Adipose tissue (tissue), 3 donors: Measurements from ENCODE around the gene PAPPA2. TPM values are rescaled to one million over a fixed set of nuclear protein-coding genes. Genes with fewer than 3 reads are reported as not detected.
"Not testable (repeated sequence)": the region's sequence is repeated elsewhere in the genome, so short reads cannot be mapped to it uniquely, and the experiment has no call there.

Source experiments
- H3K27ac ChIP-seq: one replicate; pipeline ENCODE4 v1.5.1; 2013; ENCODE audit warnings: low read depth, low read length
- WGBS, 3 donors: extraction: QIAGEN DNeasy Blood & Tissue Kit; methylation state at CpG; one replicate each; pipeline ENCODE4 v1.1.7; 2013; 5-methylcytosine and 5-hydroxymethylcytosine counted together
- polyA plus RNA-seq, 3 donors: library from polyadenylated mRNA; stranded (reverse); fragments of 200-250 nt; gene quantifications; one replicate each; pipeline ENCODE4 v1.2.3, GENCODE V29; 2013
- donor health status: healthy with polysubstance abuse.
- donor health status: Bipolar disorder and iron deficiency.
- donor health status: healthy.

PAPPA2 gene
- polyA plus RNA-seq, 3 donors = 0.15 to 0.79 (median 0.61) TPM

DNA sequence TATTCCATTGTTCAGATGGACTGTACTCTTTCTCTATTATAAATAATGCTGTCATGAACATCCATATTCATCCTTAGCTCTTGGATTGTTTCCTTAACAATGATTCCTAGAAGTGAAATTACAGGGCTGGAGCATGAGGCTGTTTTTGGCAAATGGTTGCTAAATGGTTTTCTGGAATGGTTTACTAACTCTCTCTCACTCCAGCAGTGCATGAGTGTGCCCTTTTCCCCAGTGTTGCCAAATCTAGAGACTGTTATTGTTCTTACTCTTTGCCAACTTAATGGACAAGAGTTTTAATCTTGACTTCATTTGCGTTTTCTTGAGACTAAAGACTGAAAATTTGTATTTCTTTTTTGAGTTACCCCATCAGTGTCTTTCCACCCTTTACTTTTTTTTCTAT is 113.0 kb downstream of the PAPPA2 start:
- WGBS, 3 donors = 54 to 87% (median 72%) methylated on average over 1 of the region's 1 CpG

DNA sequence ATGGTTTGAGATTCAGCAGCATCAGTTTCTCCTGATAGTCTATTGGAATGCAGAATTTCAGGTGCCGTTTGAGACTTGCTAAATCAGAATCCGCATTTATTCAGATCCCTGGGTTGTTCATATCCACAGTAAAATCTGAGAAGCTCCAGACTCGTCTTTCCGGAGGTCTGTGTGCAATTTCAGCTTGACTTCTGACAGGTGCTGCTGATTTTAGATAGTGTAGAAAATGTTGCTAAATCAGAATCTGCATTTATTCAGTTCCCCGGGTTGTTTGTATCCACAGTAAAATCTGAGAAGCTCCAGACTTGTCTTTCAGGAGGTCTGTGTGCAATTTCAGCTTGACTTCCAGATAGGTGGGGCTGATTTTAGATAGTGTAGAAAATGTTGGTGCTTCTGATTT is 113.7 kb downstream of the PAPPA2 start:
- WGBS, 3 donors = 81 to 84% (median 81%) methylated on average over 5 of the region's 5 CpGs
- H3K27ac ChIP-seq = no peak overlapping the region

More for the DNA sequence above, 113.0 kb downstream of the PAPPA2 start:
- H3K27ac ChIP-seq = no peak overlapping the region

DNA sequence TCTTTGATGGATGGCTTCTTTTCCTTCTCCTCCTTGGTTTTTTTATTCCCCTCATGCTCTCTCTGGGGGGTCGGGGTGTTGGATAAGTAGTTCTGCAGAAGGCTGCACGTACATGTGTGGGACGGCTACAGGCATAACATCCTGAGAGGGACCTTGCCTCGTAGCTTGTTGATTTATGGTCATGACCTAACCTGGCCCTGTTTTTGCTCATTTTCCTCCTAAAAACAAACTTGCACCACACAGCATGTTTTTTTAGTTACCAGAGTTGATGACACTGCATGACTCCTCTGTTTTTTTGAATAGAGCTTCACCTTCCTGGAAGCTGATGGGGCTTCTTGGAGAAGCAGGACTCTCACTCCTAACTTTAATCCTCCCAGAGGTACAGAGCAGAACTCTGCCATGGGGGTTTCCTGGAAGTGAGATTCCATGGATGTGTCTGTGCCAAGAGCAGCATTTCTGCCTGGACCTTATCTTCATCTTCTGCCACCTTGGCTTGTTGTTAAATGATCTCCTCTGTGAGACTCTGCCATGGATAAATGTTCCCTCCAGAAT is 114.7 kb downstream of the PAPPA2 start:
- 14 to 53% (median 18%) methylated on average over 4 of the region's 4 CpGs for WGBS, 3 donors
- H3K27ac ChIP-seq = no peak overlapping the region

DNA sequence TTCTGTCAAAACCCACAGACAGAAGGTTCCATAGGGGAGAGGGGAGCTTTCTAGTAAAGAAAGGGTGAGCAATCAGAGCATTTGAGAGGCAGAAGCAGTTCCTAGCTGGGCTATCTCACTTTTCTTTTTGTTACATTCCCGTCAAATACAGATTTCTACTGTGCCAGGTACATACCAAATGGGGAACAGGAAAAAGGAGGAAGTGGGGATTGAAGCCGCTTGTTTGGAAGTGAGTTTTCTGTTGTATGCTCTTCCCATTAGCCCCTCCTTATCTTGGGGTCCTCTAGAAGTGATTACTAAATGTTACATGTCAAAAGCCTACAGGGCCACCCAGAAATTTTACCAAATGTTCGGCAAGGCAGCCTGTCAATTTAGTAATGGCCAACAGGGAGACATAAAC is 116.1 kb downstream of the PAPPA2 start:
- 63 to 78% (median 69%) methylated on average over 3 of the region's 3 CpGs for WGBS, 3 donors
- H3K27ac ChIP-seq = no peak overlapping the region

DNA sequence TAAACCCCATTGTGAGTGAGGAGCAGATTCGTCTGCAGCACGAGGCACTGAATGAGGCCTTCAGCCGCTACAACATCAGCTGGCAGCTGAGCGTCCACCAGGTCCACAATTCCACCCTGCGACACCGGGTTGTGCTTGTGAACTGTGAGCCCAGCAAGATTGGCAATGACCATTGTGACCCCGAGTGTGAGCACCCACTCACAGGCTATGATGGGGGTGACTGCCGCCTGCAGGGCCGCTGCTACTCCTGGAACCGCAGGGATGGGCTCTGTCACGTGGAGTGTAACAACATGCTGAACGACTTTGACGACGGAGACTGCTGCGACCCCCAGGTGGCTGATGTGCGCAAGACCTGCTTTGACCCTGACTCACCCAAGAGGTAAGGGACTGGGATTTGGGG is 132.2 kb downstream of the PAPPA2 start:
- 91 to 97% (median 93%) methylated on average over 16 of the region's 16 CpGs for WGBS, 3 donors
- no peak overlapping the region for H3K27ac ChIP-seq

- H3K27ac ChIP-seq = no peak overlapping the region
- 60 to 71% (median 61%) methylated on average over 3 of the region's 3 CpGs for WGBS, 3 donors
Observed at GRCh38 chr1:176601348-176601747, 138.4 kb downstream of the PAPPA2 start.

DNA sequence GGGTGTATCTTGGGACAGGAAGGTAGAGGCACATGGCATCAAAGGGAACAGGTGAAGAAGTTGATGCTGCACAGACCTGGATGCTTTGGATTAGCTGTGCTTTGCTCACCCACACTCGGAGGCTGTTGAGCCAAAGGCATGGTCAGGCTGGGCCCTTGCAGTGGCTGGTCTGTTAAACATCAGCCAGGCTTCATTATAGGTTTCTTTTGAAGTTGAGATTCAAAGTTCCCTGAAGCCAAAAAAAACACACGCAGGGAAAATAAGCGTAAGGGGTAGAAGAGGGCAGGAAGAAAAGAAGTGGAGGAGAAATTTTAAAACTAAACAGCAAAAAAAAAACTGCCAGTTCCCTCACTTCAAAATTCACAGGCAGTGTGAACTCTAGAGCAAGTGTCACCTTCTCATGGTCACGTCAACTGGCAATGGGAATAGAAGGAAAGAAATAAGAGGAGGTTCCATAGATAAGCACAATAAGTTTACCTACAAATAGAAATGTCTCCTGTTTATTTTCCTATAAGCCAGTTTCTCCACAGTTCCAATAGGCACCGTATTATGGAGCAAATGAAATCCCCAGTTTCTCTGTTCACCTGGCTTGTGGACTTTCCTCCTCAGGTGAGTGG is 139.5 kb downstream of the PAPPA2 start:
- H3K27ac ChIP-seq = no peak overlapping the region
- 31 to 73% (median 66%) methylated on average over 5 of the region's 5 CpGs for WGBS, 3 donors

GRCh38 chr1:176603696-176604095 is 140.7 kb downstream of the PAPPA2 start:
- WGBS, 3 donors = 77 to 97% (median 91%) methylated on average over 1 of the region's 1 CpG
- H3K27ac ChIP-seq = no peak overlapping the region

DNA sequence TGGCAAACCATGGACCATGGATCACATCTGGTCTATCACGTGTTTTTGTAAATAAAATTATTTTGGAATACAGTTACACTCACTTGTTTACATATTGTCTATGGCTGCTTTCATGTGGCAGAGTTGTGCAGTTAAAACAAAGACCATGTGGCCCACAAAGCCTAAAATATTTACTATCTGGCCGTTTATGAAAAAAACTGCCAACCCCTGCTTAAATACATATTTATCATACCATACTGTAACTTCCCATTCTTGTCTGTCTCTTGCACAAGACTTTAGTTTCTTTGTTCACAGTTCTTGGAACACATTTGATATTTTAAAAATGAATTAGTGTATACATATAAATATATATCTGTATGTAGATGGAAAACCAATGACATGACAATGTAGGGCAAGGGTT is 141.5 kb downstream of the PAPPA2 start:
- no peak overlapping the region for H3K27ac ChIP-seq
- WGBS, 3 donors = 39 to 62% (median 55%) methylated on average over 2 of the region's 2 CpGs

- 69 to 94% (median 73%) methylated on average over 1 of the region's 1 CpG for WGBS, 3 donors
- no peak overlapping the region for H3K27ac ChIP-seq
Observed at GRCh38 chr1:176605176-176605575, 142.2 kb downstream of the PAPPA2 start.

GRCh38 chr1:176609556-176610408 is 146.8 kb downstream of the PAPPA2 start:
- 65 to 79% (median 67%) methylated on average over 3 of the region's 3 CpGs for WGBS, 3 donors
- no peak overlapping the region for H3K27ac ChIP-seq

- H3K27ac ChIP-seq = no peak overlapping the region
- WGBS, 3 donors = 44 to 86% (median 66%) methylated on average over 4 of the region's 4 CpGs
Observed at GRCh38 chr1:176612791-176613190, 149.8 kb downstream of the PAPPA2 start.

DNA sequence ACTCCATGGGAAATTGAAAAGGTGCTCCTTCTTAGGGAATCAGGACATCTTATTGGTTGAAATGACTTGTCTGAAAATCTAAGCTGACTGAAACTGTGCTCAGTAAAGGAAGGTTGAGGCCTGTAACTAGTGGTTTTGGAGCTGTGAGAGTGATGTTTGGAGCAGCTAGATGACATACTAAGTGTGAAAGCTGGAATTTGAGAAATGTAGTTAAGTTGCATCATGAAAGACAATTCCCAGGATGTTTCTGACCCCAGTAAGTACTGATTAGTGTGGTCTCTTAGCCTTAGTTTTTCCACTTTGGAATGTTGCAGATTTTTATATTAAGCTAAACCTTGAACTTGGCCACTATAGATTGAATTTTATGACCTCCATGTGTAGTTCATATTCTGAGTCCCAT is 154.9 kb downstream of the PAPPA2 start:
- H3K27ac ChIP-seq = no peak overlapping the region

GRCh38 chr1:176619261-176619660 is 156.3 kb downstream of the PAPPA2 start:
- no peak overlapping the region for H3K27ac ChIP-seq
- WGBS, 3 donors = 64 to 75% (median 69%) methylated on average over 1 of the region's 1 CpG

DNA sequence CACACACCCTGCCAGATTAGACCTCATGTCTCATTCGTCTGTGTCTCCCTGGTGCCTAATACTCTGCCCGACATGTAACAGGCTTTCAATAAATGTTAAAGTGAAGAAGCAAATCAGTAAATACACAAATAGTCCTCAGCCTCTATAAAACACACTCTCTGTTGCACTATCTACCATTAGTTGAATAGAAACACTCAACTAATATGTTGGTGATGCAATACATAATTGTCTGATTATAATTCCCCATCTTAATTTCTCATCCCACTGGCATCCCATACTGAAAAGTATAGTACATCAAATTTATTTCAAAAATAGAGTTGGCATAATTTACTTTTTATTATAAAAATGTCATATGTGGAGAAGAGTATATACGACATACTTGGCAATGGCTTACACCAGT is 162.4 kb downstream of the PAPPA2 start:
- H3K27ac ChIP-seq = no peak overlapping the region
- 81 to 82% (median 81%) methylated on average over 3 of the region's 3 CpGs for WGBS, 3 donors

- WGBS, 3 donors = 50 to 73% (median 71%) methylated on average over 4 of the region's 4 CpGs
- no peak overlapping the region for H3K27ac ChIP-seq
Observed at GRCh38 chr1:176626572-176627061, 163.6 kb downstream of the PAPPA2 start.

- no peak overlapping the region for H3K27ac ChIP-seq
- WGBS, 3 donors = 18 to 69% (median 56%) methylated on average over 2 of the region's 2 CpGs
Observed at GRCh38 chr1:176628775-176629174, 165.8 kb downstream of the PAPPA2 start.

GRCh38 chr1:176634733-176635132 is 171.8 kb downstream of the PAPPA2 start:
- not testable (repeated sequence) for H3K27ac ChIP-seq

- H3K27ac ChIP-seq = no peak overlapping the region
Observed at GRCh38 chr1:176638713-176639526, 175.9 kb downstream of the PAPPA2 start.

More at GRCh38 chr1:176638713-176639526, 175.9 kb downstream of the PAPPA2 start:
- 57 to 68% (median 59%) methylated on average over 3 of the region's 3 CpGs for WGBS, 3 donors
